ENCODE measurements around the gene STOML3. TPM values are rescaled to one million over a fixed set of nuclear protein-coding genes. Genes with fewer than 3 reads are reported as not detected.

The STOML3 gene
- total and polyA plus RNA-seq, 2 of the 4 experiments (the other 2 are of a cell fraction), result not detected

DNA sequence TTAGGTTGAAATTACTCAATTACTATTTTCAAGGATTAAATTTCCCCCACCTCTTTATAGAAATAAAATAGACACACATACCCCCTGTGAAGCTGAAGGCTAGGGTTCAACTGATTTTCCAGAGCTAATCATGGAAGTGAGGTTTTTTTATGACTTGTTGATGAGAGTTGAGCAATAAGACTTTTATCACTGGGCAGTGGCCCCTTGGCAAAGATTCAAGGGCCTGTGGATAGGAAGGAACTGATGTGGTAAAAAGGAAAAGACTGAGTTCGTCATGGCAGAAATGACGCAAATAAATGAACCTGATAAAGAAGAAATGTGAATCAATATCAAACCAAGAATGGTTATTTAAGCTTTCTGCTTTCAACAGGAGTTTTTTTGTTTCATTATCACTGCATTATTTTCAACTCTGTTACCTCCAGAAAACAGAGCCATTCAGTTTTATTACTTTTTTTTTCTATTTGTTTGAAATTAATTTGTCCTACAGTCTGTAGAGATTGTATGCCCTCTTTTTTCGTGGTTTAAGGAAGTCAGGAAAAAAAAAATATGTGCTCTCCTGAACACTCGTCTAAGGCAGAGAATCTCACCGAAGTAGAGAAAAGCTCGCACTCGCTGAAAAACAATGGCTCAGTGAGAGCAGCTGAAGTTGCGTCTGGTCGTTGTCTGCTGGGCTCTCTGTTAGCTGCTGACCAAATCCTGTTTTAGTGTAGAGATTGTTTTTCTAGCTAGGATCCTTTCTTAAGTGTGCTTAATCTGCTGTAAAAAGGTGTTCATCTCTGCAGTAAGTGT, 38.9 kb downstream of the STOML3 start:
- H3K4ac ChIP-seq (ENCODE audit: low read depth, low read length), result no peak overlapping the region
- H2AK5ac ChIP-seq (ENCODE audit: low read depth, low read length), result no peak overlapping the region
- no peak overlapping the region for H3K14ac ChIP-seq (replicated peaks; ENCODE audit: low read depth, low read length)
- H3K9ac ChIP-seq (ENCODE audit: low read depth, low read length), result no peak overlapping the region
- H4K5ac ChIP-seq (ENCODE audit: low read depth, low read length), result no peak overlapping the region
- ChIA-PET POLR2A (ENCODE audit: unreplicated experiment) (interaction anchor here (0.5 kb wide), 1 partner anchor 10 kb away, joined by 4 read pairs; no protein-coding TSS in a partner anchor), CTCF (interaction anchor here (0.6 kb wide), 1 partner anchor 665 kb away, joined by 3 read pairs; no protein-coding TSS in a partner anchor)
- H2BK120ac ChIP-seq (ENCODE audit: low read depth, low read length), result no peak overlapping the region
- intact Hi-C loops (cut with micrococcal nuclease), result no loop called here
- DNase-seq, result no peak
- no peak overlapping the region for H3K23ac ChIP-seq (ENCODE audit: low read depth, low read length)
- no peak overlapping the region for H2BK15ac ChIP-seq (ENCODE audit: low read depth, low read length)
- 60% methylated on average over 1 of the region's 9 CpGs; no CpG with 5 or more reads in 1 of the 2 experiments for WGBS, 2 experiments (ENCODE audit: extremely low coverage in 2 of 2, insufficient read length in 1 of 2)
- H2AK9ac ChIP-seq (replicated peaks; ENCODE audit: low read depth, low read length, poor library complexity), result no peak overlapping the region
- H3K27ac ChIP-seq (ENCODE audit: insufficient read depth, low read length), result no peak overlapping the region
- no TSS peak for BruUV-seq (replicated peaks)
- dilution Hi-C loops (cut with HindIII; ENCODE audit: low sequenced_read_pairs, unreplicated experiment), result no loop called here
- H3K18ac ChIP-seq (ENCODE audit: low read depth, low read length), result no peak overlapping the region
- H3K9me1 ChIP-seq (ENCODE audit: insufficient read depth, low read length), result no peaks in the 10 kb centered on the region
- no peak overlapping the region for H2AFZ ChIP-seq (replicated peaks; ENCODE audit: low read length, poor library complexity)
- no peak overlapping the region for H3K4me3 ChIP-seq (ENCODE audit: insufficient read depth, low read depth, low read length)
- no peak overlapping the region for H2BK5ac ChIP-seq (ENCODE audit: low read depth, low read length, poor library complexity, severe bottlenecking)
- H3K36me3 ChIP-seq (ENCODE audit: control insufficient read depth, insufficient read depth, low read length), result no peaks in the 10 kb centered on the region
- H2BK20ac ChIP-seq (ENCODE audit: low read depth, low read length), result no peak overlapping the region
- ATAC-seq (ENCODE audit: low read depth), result no peak
- H3K4me1 ChIP-seq (ENCODE audit: control insufficient read depth, insufficient read depth, low read length), result no peaks in the 10 kb centered on the region
- H3K27me3 ChIP-seq (ENCODE audit: control insufficient read depth, insufficient read depth, low read length), result no peaks in the 10 kb centered on the region
- no peak overlapping the region for H3K56ac ChIP-seq (ENCODE audit: extremely low read depth, insufficient read depth, low read length)
- no peak overlapping the region for H3K4me2 ChIP-seq (ENCODE audit: low read depth, low read length)
- H4K20me1 ChIP-seq (ENCODE audit: insufficient read depth, low read length), result no peaks in the 10 kb centered on the region
- no peaks in the 10 kb centered on the region for H3K79me1 ChIP-seq (ENCODE audit: low read depth in 1 of 2, low read length in 2 of 2)
- in situ Hi-C loops (cut with MboI; ENCODE audit: low sequenced_read_pairs), result no loop called here
- H4K91ac ChIP-seq (ENCODE audit: insufficient read depth, low read depth, low read length), result no peak overlapping the region
- no peaks in the 10 kb centered on the region for H3K9me3 ChIP-seq (ENCODE audit: control insufficient read depth, insufficient read depth, low read length)
- no peak overlapping the region for H4K8ac ChIP-seq (ENCODE audit: low read depth in 2 of 2, low read length in 2 of 2)
- TF ChIP-seq RAD21 (IDR thresholded peaks at IDR 0.05; ENCODE audit: low read length) (no peak), MAZ (IDR thresholded peaks at IDR 0.05; ENCODE audit: borderline replicate concordance, low read depth, low read length) (no peak), CHD1 (IDR thresholded peaks at IDR 0.05; ENCODE audit: low read depth, low read length) (no peak), MAFK (IDR thresholded peaks at IDR 0.05; ENCODE audit: low read depth, low read length) (no peak), RCOR1 (IDR thresholded peaks at IDR 0.05; ENCODE audit: insufficient replicate concordance, low read length) (no peak), CEBPB (IDR thresholded peaks at IDR 0.05; ENCODE audit: low read depth, low read length) (no peak), RFX5 (IDR thresholded peaks at IDR 0.05; ENCODE audit: low read depth, low read length) (no peak), MXI1 (IDR thresholded peaks at IDR 0.05; ENCODE audit: borderline replicate concordance, low read depth, low read length) (no peak), POLR2A (IDR thresholded peaks at IDR 0.05; ENCODE audit: low read depth, low read length) (no peak), NFE2L2 (IDR thresholded peaks at IDR 0.05; ENCODE audit: low read depth, low read length) (no peak), ELK1 (IDR thresholded peaks at IDR 0.05; ENCODE audit: borderline replicate concordance, low read depth, low read length) (no peak), CTCF (conservative IDR thresholded peaks at IDR 0.05; ENCODE audit: low read depth, low read length) (no peak), SMC3 (IDR thresholded peaks at IDR 0.05; ENCODE audit: low read depth, low read length) (no peak), FOS (IDR thresholded peaks at IDR 0.05; ENCODE audit: low read depth, low read length) (no peak)
- TF ChIP-seq, protein P1, sequence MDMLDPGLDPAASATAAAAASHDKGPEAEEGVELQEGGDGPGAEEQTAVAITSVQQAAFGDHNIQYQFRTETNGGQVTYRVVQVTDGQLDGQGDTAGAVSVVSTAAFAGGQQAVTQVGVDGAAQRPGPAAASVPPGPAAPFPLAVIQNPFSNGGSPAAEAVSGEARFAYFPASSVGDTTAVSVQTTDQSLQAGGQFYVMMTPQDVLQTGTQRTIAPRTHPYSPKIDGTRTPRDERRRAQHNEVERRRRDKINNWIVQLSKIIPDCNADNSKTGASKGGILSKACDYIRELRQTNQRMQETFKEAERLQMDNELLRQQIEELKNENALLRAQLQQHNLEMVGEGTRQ (IDR thresholded peaks at IDR 0.05; ENCODE audit: low read depth, low read length), result no peak

All from IMR-90 (cell line).